Stomach (tissue), 4 donors: ENCODE measurements around the gene GABBR2.

ENCODE experiments used
- EP300 ChIP-seq: sonication (generic); formaldehyde crosslinking; IDR thresholded peaks from one replicate; pipeline ENCODE4 v1.6.1; 2017; ENCODE audit warnings: antibody characterized with exemption
- POLR2A ChIP-seq, 4 donors: fragments of 450-650 bp; IDR thresholded peaks; one replicate each; pipeline ENCODE4 v1.6.1; 2016; ENCODE audit warnings: antibody characterized with exemption in 4 of 4, control low read depth in 2 of 4, mild to moderate bottlenecking in 1 of 4, moderate library complexity in 1 of 4
- POLR2AphosphoS5 ChIP-seq, 3 donors: sonication (generic); formaldehyde crosslinking; IDR thresholded peaks; one replicate each; pipeline ENCODE4 v1.6.1; 2016; ENCODE audit warnings: antibody characterized with exemption in 3 of 3
- TF ChIP-seq, protein P1 (sequence below), 7 experiments: fragments of 450-650 bp in 4 of 7; fragments of 200-600 bp in 3 of 7; sonication (generic) in 3 of 7; IDR thresholded peaks; one replicate each; pipeline ENCODE4 v1.5.1; 2016 to 2019; ENCODE audit warnings: antibody characterized with exemption in 7 of 7, control low read depth in 2 of 7, mild to moderate bottlenecking in 1 of 7

DNA sequence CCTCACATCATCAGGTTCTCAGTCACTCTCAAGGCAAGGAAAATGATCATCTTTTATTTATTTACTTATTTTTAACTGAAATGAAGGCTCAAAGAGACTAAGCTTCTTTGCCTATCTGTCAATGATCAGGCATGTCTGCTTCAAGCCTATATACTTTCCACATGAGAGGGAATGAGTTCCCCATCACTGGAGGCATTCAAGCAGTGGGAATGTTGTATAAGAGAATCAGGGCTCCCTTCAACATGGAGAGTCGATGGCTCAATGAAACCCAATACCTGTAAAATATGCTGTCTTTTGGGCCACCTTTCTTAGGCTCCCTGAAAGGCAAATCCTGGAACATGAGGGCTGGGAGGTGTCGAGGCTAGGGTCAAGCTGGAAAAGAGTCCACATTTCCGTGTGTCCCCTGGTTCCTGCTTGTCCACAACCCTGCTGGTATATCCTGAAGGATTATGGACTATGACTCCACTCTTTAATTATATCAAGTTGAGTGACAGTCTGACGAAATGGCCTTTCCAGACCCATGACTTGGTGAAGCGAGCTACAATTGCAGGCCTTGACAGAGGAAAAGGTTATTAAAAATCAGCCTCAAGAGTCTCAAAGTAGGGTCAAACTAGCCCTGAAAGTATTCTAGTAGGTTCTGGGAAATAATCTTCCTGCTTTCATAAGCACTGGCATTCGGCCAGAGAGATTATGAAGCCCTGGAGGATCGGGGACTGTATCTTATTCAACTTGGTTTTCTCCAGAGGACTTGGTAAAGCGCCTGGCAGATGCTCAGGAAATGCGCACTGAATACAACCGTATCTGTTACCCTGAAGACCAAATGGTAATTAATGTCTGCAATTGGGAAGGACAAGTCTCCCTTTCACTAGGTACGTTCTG is 307.4 kb downstream of the GABBR2 start:
- TF ChIP-seq, protein P1, sequence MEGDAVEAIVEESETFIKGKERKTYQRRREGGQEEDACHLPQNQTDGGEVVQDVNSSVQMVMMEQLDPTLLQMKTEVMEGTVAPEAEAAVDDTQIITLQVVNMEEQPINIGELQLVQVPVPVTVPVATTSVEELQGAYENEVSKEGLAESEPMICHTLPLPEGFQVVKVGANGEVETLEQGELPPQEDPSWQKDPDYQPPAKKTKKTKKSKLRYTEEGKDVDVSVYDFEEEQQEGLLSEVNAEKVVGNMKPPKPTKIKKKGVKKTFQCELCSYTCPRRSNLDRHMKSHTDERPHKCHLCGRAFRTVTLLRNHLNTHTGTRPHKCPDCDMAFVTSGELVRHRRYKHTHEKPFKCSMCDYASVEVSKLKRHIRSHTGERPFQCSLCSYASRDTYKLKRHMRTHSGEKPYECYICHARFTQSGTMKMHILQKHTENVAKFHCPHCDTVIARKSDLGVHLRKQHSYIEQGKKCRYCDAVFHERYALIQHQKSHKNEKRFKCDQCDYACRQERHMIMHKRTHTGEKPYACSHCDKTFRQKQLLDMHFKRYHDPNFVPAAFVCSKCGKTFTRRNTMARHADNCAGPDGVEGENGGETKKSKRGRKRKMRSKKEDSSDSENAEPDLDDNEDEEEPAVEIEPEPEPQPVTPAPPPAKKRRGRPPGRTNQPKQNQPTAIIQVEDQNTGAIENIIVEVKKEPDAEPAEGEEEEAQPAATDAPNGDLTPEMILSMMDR (IDR thresholded peaks at IDR 0.05) = no peak
- TF ChIP-seq POLR2A (IDR thresholded peaks at IDR 0.05) = no peak
- no peak for TF ChIP-seq POLR2AphosphoS5 (IDR thresholded peaks at IDR 0.05)
- TF ChIP-seq EP300 = no peak
